Keratinocyte (primary cell): Measurements from ENCODE around the gene KLF16. TPM values are rescaled to one million over a fixed set of nuclear protein-coding genes. Genes with fewer than 3 reads are reported as not detected.
"Not testable (repeated sequence)": the region's sequence is repeated elsewhere in the genome, so short reads cannot be mapped to it uniquely, and the experiment has no call there.

Source experiments
- DNase-seq: peaks from one replicate; pipeline ENCODE4 v3.0.0-alpha.2; 2011; ENCODE audit warnings: low read depth, missing footprints, low spot score
- FAIRE-seq: peaks from 2 replicates; lab custom pipeline; 2011; peaks lifted over from hg19 to GRCh38; lab: Jason Lieb, UNC
- H2AFZ ChIP-seq: 2 replicates; pipeline ENCODE4 v1.6.0; 2012; ENCODE audit warnings: low read length, control low read depth, inconsistent platforms; ENCODE audit not compliant: control insufficient read depth
- H3K27ac ChIP-seq: 2 replicates; pipeline ENCODE4 v1.5.1; 2011; ENCODE audit warnings: low read length; ENCODE audit not compliant: control insufficient read depth, insufficient read depth
- H3K27me3 ChIP-seq: 3 replicates; pipeline ENCODE4 v1.6.0; 2011; ENCODE audit warnings: low read length; ENCODE audit not compliant: control insufficient read depth, insufficient read depth; ENCODE audit errors: extremely low read depth
- H3K36me3 ChIP-seq, 2 experiments: 2 replicates in 1 of 2; 3 replicates in 1 of 2; pipeline ENCODE4 v1.5.1; 2011; ENCODE audit warnings: low read length in 2 of 2, mild to moderate bottlenecking in 1 of 2; ENCODE audit not compliant: control insufficient read depth in 2 of 2, insufficient read depth in 2 of 2; ENCODE audit errors: extremely low read depth in 1 of 2
- H3K4me1 ChIP-seq: 3 replicates; pipeline ENCODE4 v1.5.1; 2011; ENCODE audit warnings: low read length; ENCODE audit not compliant: control insufficient read depth, insufficient read depth; ENCODE audit errors: extremely low read depth
- H3K4me2 ChIP-seq: 3 replicates; pipeline ENCODE4 v1.6.0; 2011; ENCODE audit warnings: low read depth, low read length; ENCODE audit not compliant: control insufficient read depth, insufficient read depth; ENCODE audit errors: extremely low read depth
- H3K4me3 ChIP-seq, 3 experiments: fragments of 200-600 bp in 1 of 3; sonication (generic) in 1 of 3; 2 replicates in 2 of 3; 3 replicates in 1 of 3; pipeline ENCODE4 v1.5.1; 2011 to 2016; ENCODE audit warnings: low read length in 3 of 3, mild to moderate bottlenecking in 3 of 3, control low read depth in 2 of 3, inconsistent platforms in 1 of 3, low read depth in 1 of 3, mixed read lengths in 1 of 3, mixed run types in 1 of 3, moderate library complexity in 1 of 3; ENCODE audit not compliant: control insufficient read depth in 2 of 3, insufficient read depth in 2 of 3; ENCODE audit errors: extremely low read depth in 1 of 3
- H3K79me2 ChIP-seq: 2 replicates; pipeline ENCODE4 v1.6.0; 2012; ENCODE audit warnings: low read length; ENCODE audit not compliant: control insufficient read depth, insufficient read depth
- H3K9ac ChIP-seq: 3 replicates; pipeline ENCODE4 v1.6.0; 2011; ENCODE audit warnings: low read length; ENCODE audit not compliant: control insufficient read depth, insufficient read depth; ENCODE audit errors: extremely low read depth
- H3K9me1 ChIP-seq: 3 replicates; pipeline ENCODE4 v1.6.0; 2011; ENCODE audit warnings: low read length; ENCODE audit not compliant: control insufficient read depth, insufficient read depth; ENCODE audit errors: extremely low read depth
- H3K9me3 ChIP-seq: 2 replicates; pipeline ENCODE4 v1.5.1; 2012; ENCODE audit warnings: low read depth, low read length; ENCODE audit not compliant: control insufficient read depth
- H4K20me1 ChIP-seq: 3 replicates; pipeline ENCODE4 v1.6.0; 2011; ENCODE audit warnings: low read length; ENCODE audit not compliant: control insufficient read depth, insufficient read depth; ENCODE audit errors: extremely low read depth
- CTCF ChIP-seq, 3 experiments: IDR thresholded peaks in 1 of 3; conservative IDR thresholded peaks in 1 of 3; optimal IDR thresholded peaks in 1 of 3; 2 replicates in 2 of 3; 3 replicates in 1 of 3; pipeline versions ENCODE3 to v1.5.1; 2011; ENCODE audit warnings: low read length in 3 of 3, mild to moderate bottlenecking in 3 of 3, moderate library complexity in 2 of 3, control low read depth in 1 of 3, inconsistent platforms in 1 of 3; ENCODE audit not compliant: insufficient read depth in 2 of 3; ENCODE audit errors: extremely low read depth in 1 of 3
- EZH2 ChIP-seq: IDR thresholded peaks from one replicate; pipeline ENCODE4 v1.6.1; 2012; ENCODE audit warnings: inconsistent platforms, mild to moderate bottlenecking, low read length, moderate library complexity
- dilution Hi-C: fragments of 300-500 bp; cut with MboI; formaldehyde crosslinking; loops from one replicate; pipeline ENCODE4 v1.7.0; 2020; ENCODE audit warnings: low sequenced_read_pairs; ENCODE audit not compliant: extremely low pct_ligation_motif_present
- polyA plus RNA-seq, 5 experiments: library from polyadenylated mRNA; depleted of rRNA in 3 of 5; stranded (reverse) in 3 of 5; stranded (forward) in 1 of 5; unstranded in 1 of 5; fragments of >200 nt; gene quantifications; 1 replicate in 1 of 5; 2 replicates in 3 of 5; 3 replicates in 1 of 5; pipeline versions ENCODE4 v1.2.1 to v1.2.3, GENCODE V29; 2011 to 2012; ENCODE audit warnings: missing spikeins in 2 of 5, low read depth in 1 of 5, low replicate concordance in 1 of 5

KLF16 gene
- polyA plus RNA-seq, 1 donor (not counting 4 experiments of a cell fraction or from before 2014, with no cell fraction given), result 4.9 TPM

DNA sequence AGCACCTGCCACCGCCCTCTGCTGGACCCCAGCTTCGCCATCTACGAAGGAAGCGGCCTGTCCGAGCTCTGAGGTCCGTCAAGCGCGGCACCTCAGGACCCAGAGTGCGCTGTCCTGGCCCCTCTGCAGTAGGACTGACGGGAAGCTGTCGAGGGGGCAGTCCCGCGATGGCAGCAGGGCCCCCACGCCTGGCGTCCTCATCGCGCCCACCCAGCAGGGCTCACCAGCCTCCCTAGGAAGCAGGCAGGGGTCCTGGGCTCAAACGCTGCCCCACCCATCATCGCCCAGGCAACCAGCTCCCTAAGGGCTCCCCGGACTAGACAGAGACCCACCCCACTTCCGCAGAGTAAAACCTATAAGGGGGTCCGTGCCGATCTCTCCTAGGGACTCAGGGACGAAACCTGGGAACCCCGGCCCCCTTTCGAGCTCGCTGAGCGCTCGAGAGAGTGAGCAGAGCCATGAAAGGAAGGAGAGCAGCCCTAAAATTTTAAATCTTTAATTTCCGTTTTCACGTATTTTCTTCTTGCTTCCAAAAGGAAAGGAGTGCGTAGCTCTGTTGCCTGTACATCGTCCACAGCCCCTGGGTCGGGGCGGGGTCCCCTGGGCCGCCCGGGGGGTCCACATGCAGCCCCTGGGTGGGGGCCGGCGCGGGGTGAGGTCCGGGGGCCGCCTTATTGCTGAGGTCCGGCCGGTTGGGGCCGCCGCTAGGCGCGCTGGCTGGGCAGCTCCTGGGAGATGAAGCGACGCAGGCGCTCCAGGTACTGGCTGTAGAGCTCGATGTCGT, 13.3 kb upstream of the KLF16 start:
- peaks cover 51% of the 10 kb centered on the region for H3K79me2 ChIP-seq
- H3K9me3 ChIP-seq, H3K9me1 ChIP-seq, H2AFZ ChIP-seq, H3K36me3 ChIP-seq, H3K27me3 ChIP-seq, DNase-seq, FAIRE-seq, dilution Hi-C loops: not testable (repeated sequence)
- H3K4me1 ChIP-seq, result peaks cover 32% of the 10 kb centered on the region
- H4K20me1 ChIP-seq, result peaks cover 15% of the 10 kb centered on the region
- peak overlapping the region; percentile 60 to 94 (median 80) for H3K4me3 ChIP-seq
- H3K9ac ChIP-seq, result peak overlapping the region; percentile 90
- H3K27ac ChIP-seq, result peak overlapping the region; percentile 79
- peak overlapping the region; percentile 99 for H3K4me2 ChIP-seq

DNA sequence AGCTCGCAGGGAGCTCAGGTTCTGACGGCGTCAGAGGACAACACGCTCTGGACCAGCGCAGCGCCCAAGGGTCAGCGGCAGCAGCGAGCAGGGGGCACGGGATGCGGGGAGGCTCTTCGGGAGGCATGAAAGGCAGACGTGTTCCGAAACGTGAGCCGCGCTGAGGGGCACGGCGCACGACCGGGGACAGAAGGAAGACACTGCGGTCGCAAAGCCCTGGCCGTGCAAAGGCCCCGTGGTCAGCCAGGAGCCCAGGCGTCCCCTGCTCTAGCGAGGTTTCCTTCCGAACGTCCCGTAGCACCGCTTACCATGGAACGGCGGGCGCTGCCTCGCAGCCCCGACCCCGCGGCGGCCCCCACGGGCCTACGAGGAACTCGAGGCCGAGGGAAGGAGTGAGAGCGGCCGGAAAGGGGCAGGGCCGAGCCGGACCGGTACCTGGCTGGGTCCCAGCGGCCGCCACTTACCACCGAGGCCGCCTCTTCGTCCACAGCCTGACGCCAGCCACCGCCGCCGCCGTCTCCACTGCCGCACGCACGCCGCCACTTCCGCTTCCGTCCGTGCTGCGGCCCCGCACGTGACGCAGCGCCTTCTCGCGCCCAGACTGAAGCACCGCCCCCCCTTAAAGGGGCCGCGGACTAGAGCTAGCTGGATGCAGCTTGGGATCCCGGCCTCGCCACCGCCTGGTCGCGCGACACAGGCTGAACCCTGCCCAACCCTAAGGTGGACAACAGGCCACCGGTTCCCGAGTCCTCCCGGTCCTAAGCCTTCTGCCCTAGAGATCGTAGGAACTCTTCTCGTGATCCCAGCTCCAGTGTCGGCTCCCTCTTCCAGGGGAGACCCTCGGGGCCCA, 12.5 kb upstream of the KLF16 start:
- peak overlapping the region; percentile 99 for H3K4me2 ChIP-seq
- H3K27ac ChIP-seq, result peak overlapping the region; percentile 79
- H3K27me3 ChIP-seq, result no peaks in the 10 kb centered on the region
- dilution Hi-C loops, result no loop called here
- H2AFZ ChIP-seq, result peak overlapping the region; percentile 36
- no peaks in the 10 kb centered on the region for H3K9me1 ChIP-seq
- TF ChIP-seq EZH2, result no peak
- peak in 1 of 3 experiments; percentile 14 for TF ChIP-seq CTCF (optimal IDR thresholded peaks at IDR 0.05 in 1 of 3, IDR thresholded peaks at IDR 0.05 in 1 of 3, conservative IDR thresholded peaks at IDR 0.05 in 1 of 3; ENCODE audit: extremely low read depth in 1 of 3, insufficient read depth in 2 of 3, low read length in 3 of 3)
- DNase-seq (no peak), FAIRE-seq (peak; percentile 20)
- peaks cover 54% of the 10 kb centered on the region for H3K79me2 ChIP-seq
- H4K20me1 ChIP-seq, result peaks cover 14% of the 10 kb centered on the region
- H3K9ac ChIP-seq, result peak overlapping the region; percentile 90
- H3K4me3 ChIP-seq, result peak overlapping the region; percentile 60 to 94 (median 80)
- H3K4me1 ChIP-seq, result peaks cover 30% of the 10 kb centered on the region
- H3K9me3 ChIP-seq, result no peaks in the 10 kb centered on the region
- H3K36me3 ChIP-seq, result peaks cover 5 to 7% of the 10 kb centered on the region in 2 experiments

GRCh38 chr19:1875265-1875645, 11.9 kb upstream of the KLF16 start:
- H3K27me3 ChIP-seq, FAIRE-seq, H3K9me3 ChIP-seq, H3K36me3 ChIP-seq, H2AFZ ChIP-seq, H3K9me1 ChIP-seq, DNase-seq, H4K20me1 ChIP-seq, dilution Hi-C loops: not testable (repeated sequence)
- Histone ChIP-seq H3K27ac (peak overlapping the region; percentile 79), H3K79me2 (peaks cover 48% of the 10 kb centered on the region), H3K4me2 (peak overlapping the region; percentile 99), H3K9ac (peak overlapping the region; percentile 90), H3K4me3 (peak overlapping the region; percentile 60 to 94 (median 80)), H3K4me1 (peaks cover 27% of the 10 kb centered on the region)
